DLD1 (cell line): ENCODE results near the gene SLC2A9.

Source experiments
- in situ Hi-C: cut with HindIII; loops from 2 replicates; pipeline ENCODE4 v1.10.0; 2017; ENCODE audit warnings: low sequenced_read_pairs

The SLC2A9 gene

GRCh38 chr4:9969526-9970398 is 51.5 kb downstream of the SLC2A9 start:
- in situ Hi-C loops: no loop called here

DNA sequence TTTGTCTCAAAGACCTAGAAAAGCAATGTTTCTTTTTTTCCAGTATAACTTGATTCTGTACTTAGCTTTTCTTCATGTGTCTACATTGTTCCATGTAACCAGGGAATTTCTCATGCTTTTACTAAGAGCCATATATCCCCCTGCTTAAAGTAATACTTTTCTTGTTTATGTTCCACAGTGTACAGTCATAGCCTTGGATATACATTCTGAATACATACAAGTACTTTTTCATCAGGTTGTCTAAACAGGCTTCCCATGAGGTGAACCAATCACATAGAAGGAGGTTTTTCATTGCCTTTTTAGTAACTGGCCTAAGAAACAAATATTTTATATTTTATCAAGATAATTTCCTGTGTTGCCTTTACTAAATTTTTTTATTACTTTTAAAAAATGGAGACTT is 52.8 kb downstream of the SLC2A9 start:
- in situ Hi-C loops: no loop called here

- in situ Hi-C loops: no loop called here
Measured at GRCh38 chr4:9964879-9965278, 56.4 kb downstream of the SLC2A9 start.

DNA sequence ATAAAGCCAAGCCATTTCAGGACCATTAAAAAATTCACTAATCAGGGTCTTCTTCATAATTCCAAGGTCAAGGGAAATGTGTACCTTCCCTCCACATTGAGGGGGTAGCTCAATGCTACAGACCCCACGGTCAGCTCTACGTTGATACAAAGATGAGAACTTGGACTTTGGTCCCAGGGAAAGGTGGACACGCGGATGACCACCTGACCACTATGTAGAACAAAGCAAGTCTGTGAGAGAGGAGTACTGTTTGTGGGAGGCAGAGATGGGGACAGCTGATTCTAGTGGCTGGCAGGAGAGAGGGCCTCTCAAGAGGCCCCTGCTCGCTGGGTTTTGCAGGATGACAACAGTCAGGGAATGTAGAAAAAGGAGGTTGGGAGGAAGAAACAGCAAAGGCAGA is 58.0 kb downstream of the SLC2A9 start:
- in situ Hi-C loops: no loop called here

- in situ Hi-C loops: no loop called here
Measured at GRCh38 chr4:9962611-9963314, 58.5 kb downstream of the SLC2A9 start.

DNA sequence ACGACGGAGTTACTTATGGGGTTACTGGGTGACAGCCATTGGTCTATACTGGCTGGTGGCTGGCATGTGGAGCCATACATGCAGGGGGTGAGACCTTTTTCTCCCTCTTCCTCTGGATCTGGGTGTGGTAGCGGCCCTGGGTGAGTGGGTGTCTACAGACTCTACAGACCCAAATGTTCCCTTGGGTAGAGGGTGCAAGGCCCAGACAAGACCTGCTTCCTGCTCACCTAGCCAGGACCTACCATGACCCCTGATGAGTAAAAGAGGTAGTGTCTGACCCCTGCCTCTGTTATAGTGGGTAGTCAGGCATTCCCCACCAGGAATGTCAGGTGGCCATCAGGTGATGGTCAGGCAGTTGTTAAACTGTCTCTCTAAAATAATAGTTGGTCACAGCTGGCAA is 66.8 kb downstream of the SLC2A9 start:
- in situ Hi-C loops: no loop called here

- in situ Hi-C loops: no loop called here
Measured at GRCh38 chr4:9953089-9953488, 68.2 kb downstream of the SLC2A9 start.

DNA sequence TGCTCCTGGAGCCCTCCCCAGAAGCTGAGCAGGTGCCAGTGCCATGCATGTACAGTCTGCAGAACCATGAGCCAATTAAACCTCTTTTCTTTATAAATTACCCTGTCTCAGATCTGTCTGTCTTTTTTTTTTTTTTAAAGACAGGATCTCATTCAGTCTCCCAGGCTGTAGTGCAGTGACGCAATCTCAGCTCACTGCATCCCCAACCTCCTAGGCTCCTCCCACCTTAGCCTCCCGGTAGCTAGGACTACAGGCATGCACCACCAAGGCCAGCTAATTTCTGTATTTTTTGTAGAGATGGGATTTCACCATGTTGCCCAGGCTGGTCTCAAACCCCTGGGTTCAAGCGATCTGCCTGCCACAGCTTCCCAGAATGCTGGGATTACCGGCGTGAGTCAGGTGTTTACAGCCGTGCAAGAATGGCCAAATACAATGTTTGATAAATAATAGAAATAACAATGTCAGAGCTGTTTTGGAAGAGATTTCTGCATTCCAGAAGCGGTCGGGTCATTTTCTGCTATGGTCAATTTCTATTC is 68.8 kb downstream of the SLC2A9 start:
- in situ Hi-C loops: no loop called here

- in situ Hi-C loops: no loop called here
Measured at GRCh38 chr4:9949573-9949972, 71.7 kb downstream of the SLC2A9 start.

GRCh38 chr4:9947168-9948062 is 73.9 kb downstream of the SLC2A9 start:
- in situ Hi-C loops: no loop called here

DNA sequence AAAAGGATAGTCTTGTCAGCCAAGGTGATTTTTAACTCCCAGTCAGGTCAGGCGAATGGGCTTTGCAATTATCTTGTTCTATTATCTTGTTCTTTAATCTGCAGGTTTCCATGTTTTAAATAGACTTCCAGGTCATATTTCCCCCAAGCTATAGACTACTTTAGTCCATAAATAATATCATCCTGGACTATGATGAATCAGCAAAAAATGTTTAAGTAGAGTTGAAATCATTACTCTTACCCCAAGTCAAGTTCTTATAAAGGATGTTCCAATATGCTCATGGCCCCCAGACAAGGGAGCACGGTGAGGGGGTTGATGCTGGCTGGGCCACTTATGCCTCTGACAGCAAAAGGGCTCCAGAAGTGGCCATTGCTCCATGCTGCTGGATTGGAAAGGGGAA is 75.1 kb downstream of the SLC2A9 start:
- in situ Hi-C loops: no loop called here

DNA sequence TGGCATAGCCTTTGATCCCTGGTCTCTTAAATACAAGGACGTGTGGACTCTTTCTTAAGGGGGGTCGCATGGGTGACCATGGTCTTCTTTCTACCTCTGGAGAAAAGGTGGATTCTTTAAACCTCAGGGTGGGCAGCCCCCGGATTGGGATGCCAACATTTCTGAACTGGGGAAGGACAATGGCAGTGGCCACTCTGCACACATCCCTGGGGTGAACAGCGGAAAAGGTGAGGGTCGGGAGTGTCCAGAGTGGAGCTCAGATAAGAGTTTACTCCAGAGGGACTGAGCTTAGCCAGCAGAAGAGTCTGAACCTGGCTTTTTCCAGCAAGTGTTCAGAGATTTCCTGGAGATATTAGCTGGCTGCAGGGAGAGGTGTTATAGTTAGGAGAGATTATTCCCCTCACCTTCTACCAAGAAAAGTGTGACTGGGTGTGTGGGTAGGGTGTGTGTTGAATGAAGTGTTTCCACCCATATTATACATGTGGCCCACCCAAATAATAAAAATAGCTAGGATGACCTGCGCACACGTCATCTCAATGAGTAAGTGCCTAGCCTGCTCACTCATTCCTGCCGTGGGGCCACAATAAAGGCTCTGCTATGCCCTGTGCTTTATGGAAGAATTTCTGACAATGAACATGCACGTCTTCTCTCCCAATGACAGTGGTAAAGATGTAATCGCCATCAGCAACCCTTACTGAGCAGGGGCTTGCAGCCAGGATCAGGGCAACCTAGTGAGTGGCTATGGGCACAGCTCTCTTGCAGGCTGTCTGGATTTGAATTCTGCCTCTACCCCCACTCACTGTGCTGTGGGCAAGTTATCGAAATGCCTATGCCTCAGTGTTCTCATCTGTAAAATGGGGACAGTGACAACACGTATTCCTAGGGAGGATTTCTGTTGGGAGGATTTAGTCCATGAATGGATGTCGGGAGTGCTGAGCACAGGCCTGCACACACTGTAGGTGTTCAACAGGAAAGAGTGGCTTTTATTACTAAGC is 76.6 kb downstream of the SLC2A9 start:
- in situ Hi-C loops: no loop called here

- in situ Hi-C loops: no loop called here
Measured at GRCh38 chr4:9943761-9944160, 77.5 kb downstream of the SLC2A9 start.

- in situ Hi-C loops: no loop called here
Measured at GRCh38 chr4:9942921-9943600, 78.2 kb downstream of the SLC2A9 start.

DNA sequence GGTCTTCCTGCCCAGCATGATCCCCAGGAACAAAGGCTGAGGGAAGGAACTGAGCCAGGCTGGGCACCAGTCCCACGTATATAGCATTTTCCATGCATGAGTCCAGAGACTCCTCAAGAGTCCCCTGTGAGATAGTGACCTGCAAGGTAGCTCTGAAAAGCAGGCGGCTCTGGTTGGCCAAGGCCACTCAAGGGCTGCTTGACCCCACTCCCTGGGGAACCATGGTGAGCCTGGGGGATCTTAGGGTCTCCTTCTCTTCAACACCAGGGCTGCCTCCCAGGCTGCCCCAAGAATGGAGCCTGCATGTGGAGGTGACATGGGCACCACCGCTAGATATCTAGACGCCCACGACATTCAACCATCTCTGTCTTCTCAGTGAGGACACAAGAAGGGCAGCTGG is 79.2 kb downstream of the SLC2A9 start:
- in situ Hi-C loops: no loop called here

DNA sequence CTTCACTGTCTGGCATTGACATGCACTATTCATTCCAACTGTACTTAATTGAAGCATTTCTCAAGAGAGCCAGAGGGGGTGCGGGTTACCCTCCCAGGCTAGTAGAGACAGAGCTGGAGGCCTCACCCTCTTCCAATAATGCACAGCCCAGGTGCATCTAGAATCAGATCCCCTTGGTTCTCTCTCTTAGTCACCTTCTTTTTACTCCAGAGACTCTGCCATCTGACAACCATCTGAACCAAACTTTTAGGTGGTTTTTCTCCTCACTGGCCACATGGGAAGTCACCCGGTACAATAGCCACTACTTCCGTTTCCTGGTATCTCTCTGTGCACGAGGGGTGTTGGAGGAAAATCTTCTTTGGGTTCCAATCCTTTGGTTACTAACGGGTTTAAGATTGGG is 81.3 kb downstream of the SLC2A9 start:
- in situ Hi-C loops: no loop called here

- in situ Hi-C loops: no loop called here
Measured at GRCh38 chr4:9938933-9939332, 82.4 kb downstream of the SLC2A9 start.

- in situ Hi-C loops: no loop called here
Measured at GRCh38 chr4:9937078-9937477, 84.2 kb downstream of the SLC2A9 start.

DNA sequence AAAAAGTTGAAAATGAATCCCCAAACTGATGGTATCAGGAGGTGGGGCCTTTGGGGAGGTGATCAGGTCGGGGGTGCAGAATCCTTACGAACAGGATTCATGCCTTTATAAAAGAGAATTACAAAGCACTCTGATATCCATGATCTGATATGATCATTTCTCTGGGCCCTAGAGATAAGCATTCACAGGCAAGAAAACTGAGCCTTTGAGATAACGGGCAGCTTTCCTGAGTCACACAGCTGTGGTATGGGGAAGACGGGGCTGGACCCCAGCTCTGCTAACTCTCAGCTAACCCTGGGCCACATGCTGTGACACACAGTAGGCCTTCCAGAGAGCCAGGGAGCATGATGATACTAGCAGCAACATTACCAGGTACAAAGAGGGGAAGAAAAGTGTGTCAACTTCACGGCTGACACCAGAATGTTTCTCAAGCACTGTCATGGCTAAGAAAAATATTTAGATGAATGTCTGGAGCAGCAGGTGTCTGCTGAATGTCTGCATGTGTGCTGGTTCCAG is 85.1 kb downstream of the SLC2A9 start:
- in situ Hi-C loops: no loop called here
